GM12878 (cell line): Measurements from ENCODE around the gene HCN4. TPM values are rescaled to one million over a fixed set of nuclear protein-coding genes. Genes with fewer than 3 reads are reported as not detected.

Experiments
- polyA plus RNA-seq, 11 experiments: library from polyadenylated mRNA; depleted of rRNA in 4 of 11; unstranded in 6 of 11; stranded (reverse) in 5 of 11; fragments of >200 nt; fragmentation: Nextera tagmentation in 4 of 11; fragmentation: Illumina TruSeq in 1 of 11; extraction: Ambion mirVana in 4 of 11; extraction: Trizol in 1 of 11; gene quantifications; 1 replicate in 1 of 11; 2 replicates in 10 of 11; pipeline versions ENCODE4 v1.2.1 to v1.2.3, GENCODE V29; 2011 to 2016; ENCODE audit warnings: inconsistent platforms in 2 of 11, missing spikeins in 2 of 11, low read depth in 1 of 11
- total RNA-seq, 4 experiments: library from RNA; depleted of rRNA in 3 of 4; stranded (reverse); fragments of >200 nt in 3 of 4; fragmentation: Illumina TruSeq in 1 of 4; extraction: Trizol in 1 of 4; gene quantifications; 2 replicates each; pipeline versions ENCODE4 v1.2.1 to v1.2.3, GENCODE V29; 2013 to 2021

The HCN4 gene
- total and polyA plus RNA-seq, 10 of the 15 experiments (the other 5 are each of a cell fraction or from before 2014, with no cell fraction given): 0.03 to 0.10 TPM; not detected in 8

Other genes starting within 250 kb of the HCN4 start
- gene REC114, start 74.2 kb upstream of the HCN4 start, total RNA-seq (2014; rRNA removed): not detected in 2 replicates
- gene REC114, start 74.2 kb upstream of the HCN4 start, total RNA-seq (2014; rRNA removed; fragmentation: Illumina TruSeq; extraction: Trizol): not detected in 2 replicates
- not detected in 2 replicates for gene REC114, start 74.2 kb upstream of the HCN4 start, total RNA-seq (2021)
- not detected in 2 replicates for gene REC114, start 74.2 kb upstream of the HCN4 start, polyA plus RNA-seq (2011; rRNA removed)
- not detected in 2 replicates for gene REC114, start 74.2 kb upstream of the HCN4 start, polyA plus RNA-seq (2014; fragmentation: Illumina TruSeq; extraction: Trizol)
- gene REC114, start 74.2 kb upstream of the HCN4 start, polyA plus RNA-seq (2014; fragmentation: Nextera tagmentation; extraction: Ambion mirVana): not detected
- not detected in 2 replicates for gene REC114, start 74.2 kb upstream of the HCN4 start, polyA plus RNA-seq (2014; rRNA removed)
- not detected for gene REC114, start 74.2 kb upstream of the HCN4 start, polyA plus RNA-seq (2016; fragmentation: Nextera tagmentation; extraction: Ambion mirVana)